WTC11 (cell line): ENCODE data around the gene FADD.

Experiments used
- SMAD3 ChIP-seq: sonication (generic); formaldehyde crosslinking; IDR thresholded peaks from 2 replicates; pipeline ENCODE4 v1.8.0; 2022; ENCODE audit warnings: missing genetic modification reagents, mild to moderate bottlenecking, borderline replicate concordance
- ZBTB21 ChIP-seq: sonication (generic); formaldehyde crosslinking; IDR thresholded peaks from 2 replicates; pipeline ENCODE4 v1.8.1; 2023; ENCODE audit warnings: mild to moderate bottlenecking, missing genetic modification reagents, borderline replicate concordance
- ZNF121 ChIP-seq: sonication (generic); formaldehyde crosslinking; IDR thresholded peaks from 2 replicates; pipeline ENCODE4 v1.8.0; 2023; ENCODE audit warnings: missing genetic modification reagents
- TF ChIP-seq, protein P1 (sequence below): fragments of 200-600 bp; IDR thresholded peaks from 2 replicates; pipeline ENCODE4 v1.8.0; 2022; ENCODE audit warnings: antibody characterized with exemption
- TF ChIP-seq, protein P2 (sequence below): sonication (generic); formaldehyde crosslinking; IDR thresholded peaks from 2 replicates; pipeline ENCODE4 v1.8.1; 2023; ENCODE audit warnings: mild to moderate bottlenecking, missing genetic modification reagents, borderline replicate concordance

DNA sequence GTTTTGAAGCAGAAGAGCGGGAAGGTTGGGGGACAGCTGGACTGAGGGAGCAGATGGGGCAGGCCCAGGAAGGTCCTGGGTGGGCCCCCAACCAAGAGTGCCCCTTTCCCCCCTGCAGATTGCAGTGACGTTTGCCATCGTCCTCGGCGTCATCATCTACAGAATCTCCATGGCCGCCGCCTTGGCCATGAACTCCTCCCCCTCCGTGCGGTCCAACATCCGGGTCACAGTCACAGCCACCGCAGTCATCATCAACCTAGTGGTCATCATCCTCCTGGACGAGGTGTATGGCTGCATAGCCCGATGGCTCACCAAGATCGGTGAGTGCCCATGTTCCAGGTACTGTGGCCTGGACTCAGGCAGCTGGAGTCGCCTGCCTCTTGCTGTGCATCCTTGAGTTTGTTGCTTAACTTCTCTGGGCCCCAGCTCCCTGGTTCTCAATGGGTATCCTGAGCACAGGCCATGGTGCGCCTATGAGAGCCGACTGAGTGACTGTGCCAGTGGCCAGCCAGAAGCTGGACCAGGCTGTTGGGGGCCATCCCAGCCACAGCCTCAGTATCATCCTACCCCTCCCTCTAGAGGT, 42.0 kb upstream of the FADD start:
- TF ChIP-seq ZBTB21 (CRISPR knock-in tag) (no peak), ZNF121 (CRISPR knock-in tag) (no peak), SMAD3 (CRISPR knock-in tag) (no peak)
- TF ChIP-seq, protein P1, sequence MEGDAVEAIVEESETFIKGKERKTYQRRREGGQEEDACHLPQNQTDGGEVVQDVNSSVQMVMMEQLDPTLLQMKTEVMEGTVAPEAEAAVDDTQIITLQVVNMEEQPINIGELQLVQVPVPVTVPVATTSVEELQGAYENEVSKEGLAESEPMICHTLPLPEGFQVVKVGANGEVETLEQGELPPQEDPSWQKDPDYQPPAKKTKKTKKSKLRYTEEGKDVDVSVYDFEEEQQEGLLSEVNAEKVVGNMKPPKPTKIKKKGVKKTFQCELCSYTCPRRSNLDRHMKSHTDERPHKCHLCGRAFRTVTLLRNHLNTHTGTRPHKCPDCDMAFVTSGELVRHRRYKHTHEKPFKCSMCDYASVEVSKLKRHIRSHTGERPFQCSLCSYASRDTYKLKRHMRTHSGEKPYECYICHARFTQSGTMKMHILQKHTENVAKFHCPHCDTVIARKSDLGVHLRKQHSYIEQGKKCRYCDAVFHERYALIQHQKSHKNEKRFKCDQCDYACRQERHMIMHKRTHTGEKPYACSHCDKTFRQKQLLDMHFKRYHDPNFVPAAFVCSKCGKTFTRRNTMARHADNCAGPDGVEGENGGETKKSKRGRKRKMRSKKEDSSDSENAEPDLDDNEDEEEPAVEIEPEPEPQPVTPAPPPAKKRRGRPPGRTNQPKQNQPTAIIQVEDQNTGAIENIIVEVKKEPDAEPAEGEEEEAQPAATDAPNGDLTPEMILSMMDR, result no peak
- TF ChIP-seq, protein P2, sequence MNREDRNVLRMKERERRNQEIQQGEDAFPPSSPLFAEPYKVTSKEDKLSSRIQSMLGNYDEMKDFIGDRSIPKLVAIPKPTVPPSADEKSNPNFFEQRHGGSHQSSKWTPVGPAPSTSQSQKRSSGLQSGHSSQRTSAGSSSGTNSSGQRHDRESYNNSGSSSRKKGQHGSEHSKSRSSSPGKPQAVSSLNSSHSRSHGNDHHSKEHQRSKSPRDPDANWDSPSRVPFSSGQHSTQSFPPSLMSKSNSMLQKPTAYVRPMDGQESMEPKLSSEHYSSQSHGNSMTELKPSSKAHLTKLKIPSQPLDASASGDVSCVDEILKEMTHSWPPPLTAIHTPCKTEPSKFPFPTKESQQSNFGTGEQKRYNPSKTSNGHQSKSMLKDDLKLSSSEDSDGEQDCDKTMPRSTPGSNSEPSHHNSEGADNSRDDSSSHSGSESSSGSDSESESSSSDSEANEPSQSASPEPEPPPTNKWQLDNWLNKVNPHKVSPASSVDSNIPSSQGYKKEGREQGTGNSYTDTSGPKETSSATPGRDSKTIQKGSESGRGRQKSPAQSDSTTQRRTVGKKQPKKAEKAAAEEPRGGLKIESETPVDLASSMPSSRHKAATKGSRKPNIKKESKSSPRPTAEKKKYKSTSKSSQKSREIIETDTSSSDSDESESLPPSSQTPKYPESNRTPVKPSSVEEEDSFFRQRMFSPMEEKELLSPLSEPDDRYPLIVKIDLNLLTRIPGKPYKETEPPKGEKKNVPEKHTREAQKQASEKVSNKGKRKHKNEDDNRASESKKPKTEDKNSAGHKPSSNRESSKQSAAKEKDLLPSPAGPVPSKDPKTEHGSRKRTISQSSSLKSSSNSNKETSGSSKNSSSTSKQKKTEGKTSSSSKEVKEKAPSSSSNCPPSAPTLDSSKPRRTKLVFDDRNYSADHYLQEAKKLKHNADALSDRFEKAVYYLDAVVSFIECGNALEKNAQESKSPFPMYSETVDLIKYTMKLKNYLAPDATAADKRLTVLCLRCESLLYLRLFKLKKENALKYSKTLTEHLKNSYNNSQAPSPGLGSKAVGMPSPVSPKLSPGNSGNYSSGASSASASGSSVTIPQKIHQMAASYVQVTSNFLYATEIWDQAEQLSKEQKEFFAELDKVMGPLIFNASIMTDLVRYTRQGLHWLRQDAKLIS (CRISPR knock-in tag), result no peak
